Umbilical cord (tissue), 2 donors: ENCODE results near the gene MLEC. TPM values are rescaled to one million over a fixed set of nuclear protein-coding genes. Genes with fewer than 3 reads are reported as not detected.
"Not testable (repeated sequence)": the region's sequence is repeated elsewhere in the genome, so short reads cannot be mapped to it uniquely, and the experiment has no call there.

Experiments
- DNase-seq: peaks from one replicate; pipeline ENCODE4 v3.0.0-alpha.2; 2015; ENCODE audit warnings: low spot score
- total RNA-seq: library from RNA; depleted of rRNA; stranded (reverse); fragments of >200 nt; gene quantifications from one replicate; pipeline ENCODE4 v1.2.3, GENCODE V29; 2014; ENCODE audit warnings: low replicate concordance; ENCODE audit not compliant: insufficient read depth

Gene MLEC
- total RNA-seq, 1 donor from 2014 or later: 64.0 TPM

- DNase-seq: no peak
Measured at GRCh38 chr12:120662879-120663278, 24.1 kb upstream of the MLEC start.

- DNase-seq: no peak
Measured at GRCh38 chr12:120663741-120664140, 23.2 kb upstream of the MLEC start.

DNA sequence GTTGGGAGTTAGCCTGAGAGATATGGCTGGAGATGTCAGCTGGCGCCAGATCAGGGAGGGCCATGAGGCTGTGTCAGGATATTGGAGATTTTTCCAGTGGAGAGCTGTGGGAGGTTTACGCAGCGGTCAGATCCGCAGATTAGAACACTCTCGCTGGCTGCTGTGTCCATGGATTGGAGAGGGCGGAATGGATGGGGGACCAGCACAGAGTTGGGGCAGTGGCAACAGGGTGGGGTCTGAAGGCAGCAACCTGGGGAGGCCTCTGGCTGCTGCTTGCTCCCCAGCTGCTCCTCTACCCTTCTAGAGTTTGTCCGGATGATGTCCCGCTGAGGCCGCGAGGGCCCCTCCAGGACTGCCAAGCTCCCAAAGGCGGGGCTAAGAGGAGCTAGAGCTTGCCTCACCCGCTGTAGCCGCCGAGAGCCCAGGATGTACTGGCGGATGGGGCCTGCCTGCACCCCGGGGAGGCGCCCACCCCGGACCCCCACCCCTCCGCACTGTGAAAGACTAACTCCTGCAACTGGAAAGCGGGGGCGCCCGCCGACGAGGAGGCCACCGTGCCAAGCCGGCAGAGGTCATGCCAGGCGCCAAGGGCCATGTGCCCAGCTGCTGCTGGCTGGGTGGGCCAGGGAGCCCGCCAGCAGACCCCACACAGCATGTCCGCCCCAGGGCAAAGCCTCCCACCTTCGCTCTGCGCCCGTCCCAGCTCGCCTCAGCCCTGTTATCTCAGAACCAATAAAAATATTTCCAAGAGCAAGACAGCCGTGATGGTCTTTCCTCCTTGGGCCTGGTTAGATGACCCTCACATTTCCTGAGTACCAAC lies 20.2 kb upstream of the MLEC start:
- peak; percentile 32 for DNase-seq

DNA sequence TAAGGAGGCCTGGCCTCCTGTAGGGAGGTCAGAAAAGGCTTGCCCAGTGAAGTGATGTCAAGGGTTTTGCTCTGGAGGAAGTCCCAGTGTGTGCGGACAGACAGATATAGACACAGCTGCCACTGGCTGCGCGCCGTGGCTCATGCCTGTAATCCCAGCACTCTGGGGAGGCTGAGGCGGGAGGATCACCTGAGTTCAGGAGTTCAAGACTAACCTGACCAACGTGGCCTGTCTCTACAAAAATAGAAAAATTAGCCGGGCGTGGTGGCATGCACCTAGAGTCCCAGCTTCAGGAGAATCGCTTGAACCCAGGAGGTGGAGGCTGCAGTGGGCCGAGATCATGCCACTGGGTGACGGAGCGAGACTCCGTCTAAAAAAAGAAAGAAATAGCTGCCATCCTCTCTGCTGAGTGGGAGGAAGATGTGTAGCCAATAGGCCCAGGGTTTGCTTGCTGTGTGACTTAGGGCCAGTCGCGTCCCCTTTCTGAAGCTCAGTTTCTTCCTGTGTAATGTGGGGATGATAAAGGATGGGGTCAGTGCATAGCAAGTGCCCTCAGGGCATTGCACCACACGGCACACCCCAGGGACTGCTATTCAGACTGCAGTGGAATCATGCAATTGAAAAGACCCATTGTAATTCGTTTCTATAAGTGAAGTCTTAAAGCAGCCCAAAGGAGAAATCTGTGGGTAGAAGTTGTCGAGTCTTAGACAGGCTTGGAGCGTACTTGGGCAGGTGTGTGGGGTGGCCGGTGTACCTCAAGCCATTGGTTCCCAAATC lies 18.7 kb upstream of the MLEC start:
- DNase-seq: no peak

DNA sequence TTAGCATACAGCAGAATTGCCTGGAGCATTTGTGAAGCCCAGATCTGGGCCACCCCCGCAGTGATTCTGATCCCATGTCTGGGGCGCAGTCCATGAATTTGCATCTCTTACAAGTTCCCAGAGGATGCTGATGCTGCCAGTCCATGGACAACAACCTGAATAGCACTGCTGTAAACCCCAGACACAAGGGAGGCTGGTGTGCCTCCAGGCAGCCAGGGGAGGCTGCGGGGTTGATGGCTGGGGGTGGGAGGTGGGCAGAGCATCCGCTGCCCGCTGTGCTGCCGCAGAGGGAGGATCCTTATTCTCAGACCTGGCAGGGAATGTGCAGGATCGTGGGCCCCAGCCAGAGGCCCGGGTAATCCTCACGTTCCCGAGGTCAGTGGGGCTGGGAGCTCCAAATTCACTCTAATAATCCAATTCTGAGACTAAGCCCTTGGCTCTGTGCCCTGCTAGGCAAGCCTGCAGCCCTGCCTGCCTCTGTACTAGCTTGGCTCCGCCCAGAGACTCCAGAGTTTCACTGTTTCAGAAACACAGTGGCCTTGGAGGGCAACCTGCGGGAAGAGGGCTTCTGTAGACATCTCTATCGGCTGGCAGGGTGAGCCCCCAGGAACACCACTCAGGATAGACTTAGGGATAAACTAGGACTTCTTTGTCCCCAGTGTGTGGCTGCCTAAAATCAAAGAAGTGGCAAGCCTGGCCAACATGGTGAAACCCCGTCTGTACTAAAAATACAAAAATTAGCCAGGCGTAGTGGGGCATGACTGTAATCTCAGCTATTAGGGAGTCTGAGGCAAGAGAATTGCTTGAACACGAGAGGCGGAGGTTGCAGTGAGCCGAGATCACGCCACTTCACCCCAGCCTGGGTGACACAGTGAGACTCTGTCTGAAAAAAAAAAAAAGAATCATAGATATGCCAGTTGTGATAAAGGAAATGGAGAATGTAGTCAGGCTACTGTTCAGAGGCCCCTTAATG lies 17.8 kb upstream of the MLEC start:
- peak; percentile 88 for DNase-seq

GRCh38 chr12:120670237-120670636 lies 16.7 kb upstream of the MLEC start:
- DNase-seq: not testable (repeated sequence)

GRCh38 chr12:120670667-120671066 lies 16.3 kb upstream of the MLEC start:
- DNase-seq: no peak

DNA sequence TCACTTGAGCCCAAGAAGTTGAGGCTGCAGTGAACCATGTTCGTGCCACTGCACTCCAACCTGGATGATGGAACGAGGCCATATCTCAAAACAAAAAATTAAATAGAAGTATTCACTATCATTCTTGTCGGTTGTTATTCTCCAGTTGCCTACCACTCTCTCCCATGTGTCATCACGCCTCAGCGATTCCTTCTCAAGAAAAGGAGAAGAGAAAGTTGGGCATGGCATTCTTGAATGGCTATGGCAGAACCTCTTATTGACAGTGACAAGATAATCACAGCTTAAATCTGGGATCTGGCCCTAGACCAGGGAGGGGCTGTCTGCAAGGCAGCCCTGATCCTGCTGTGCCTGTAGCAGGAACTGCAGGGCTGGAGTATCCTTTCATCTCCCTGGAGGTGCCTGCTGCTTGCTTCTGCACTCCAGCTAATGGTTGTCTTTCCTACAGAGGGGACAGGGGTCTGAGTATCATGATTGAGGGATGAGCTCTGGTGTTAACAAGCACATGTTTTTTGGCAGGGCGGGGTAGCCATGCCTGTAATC lies 12.8 kb upstream of the MLEC start:
- DNase-seq: no peak

DNA sequence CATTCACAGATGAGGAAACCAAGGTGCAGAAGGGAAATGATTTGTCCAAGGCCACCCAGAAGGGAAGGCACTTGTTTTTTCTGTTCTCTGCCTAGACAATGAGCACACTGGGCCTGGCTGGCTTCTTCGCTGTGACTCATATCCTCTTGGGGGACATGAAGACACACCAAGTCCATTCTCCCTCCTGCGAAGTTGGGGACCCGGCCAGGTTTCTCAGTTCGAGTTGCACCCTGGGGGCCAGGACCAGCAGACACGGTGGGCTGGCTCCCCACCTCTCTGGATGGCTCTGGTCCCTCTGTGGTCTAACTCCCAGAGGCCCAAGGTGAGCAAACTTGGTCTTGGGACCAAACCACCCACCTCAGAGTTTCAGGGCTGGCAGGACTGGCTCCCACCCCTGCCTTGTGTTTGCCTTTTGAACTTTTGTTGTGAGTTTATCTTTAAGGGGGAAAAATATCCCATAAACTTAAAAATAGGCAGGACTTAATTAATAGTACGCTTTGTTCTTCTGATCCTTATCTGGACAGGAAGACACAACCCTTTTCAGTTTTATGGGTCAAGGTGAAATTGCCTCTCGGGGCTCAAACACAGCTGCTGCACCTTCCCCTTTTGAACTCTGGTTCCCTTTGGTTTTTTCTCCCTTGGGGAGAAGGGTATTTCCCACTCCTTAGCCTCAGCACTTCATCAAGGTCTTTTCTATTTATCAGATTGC lies 9.0 kb upstream of the MLEC start:
- DNase-seq: no peak

DNA sequence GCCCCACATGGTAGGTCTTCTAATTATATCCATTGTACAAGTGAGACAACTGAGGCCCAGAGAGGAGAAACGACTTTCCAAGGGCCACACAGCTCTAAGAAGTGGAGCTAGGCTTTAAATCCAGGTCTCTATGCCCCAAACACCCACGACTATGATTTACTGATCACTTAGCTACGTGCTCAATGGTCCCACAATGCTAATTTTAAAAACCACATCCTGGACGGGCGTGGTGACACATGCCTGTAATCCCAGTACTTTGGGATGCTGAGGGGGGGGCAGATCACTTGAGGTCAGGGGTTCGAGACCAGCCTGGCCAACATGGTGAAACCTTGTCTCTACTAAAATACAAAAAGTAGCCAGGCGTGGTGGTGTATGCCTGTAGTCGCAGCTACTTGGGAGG lies 8.4 kb upstream of the MLEC start:
- no peak for DNase-seq

DNA sequence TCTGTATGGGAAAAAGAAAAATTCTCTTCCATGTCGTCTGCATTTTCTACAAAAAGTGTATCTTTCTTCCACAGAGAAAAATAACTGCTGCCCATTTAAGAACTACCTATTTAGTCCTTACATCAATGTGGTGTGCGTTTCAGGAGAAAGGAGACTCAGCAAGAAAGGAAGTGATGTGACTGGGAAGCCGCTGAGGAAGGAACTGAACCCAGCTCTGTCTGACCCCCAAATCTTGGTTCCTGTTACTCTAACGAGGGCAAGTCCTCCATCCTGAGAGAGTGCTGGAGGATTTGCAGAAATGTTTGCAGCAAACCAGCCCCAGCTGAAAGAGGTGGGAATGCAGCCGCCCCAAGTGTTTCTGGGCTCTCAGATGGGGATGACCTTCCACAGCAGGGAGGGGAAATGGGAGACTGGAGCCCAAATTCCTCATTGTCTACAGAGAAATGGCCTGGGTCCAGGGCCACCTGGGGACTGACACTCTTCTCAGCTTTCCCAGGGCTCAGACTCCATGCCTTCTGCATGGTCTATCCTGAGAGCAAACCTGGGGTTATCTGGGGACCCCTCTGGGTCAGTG lies 6.7 kb upstream of the MLEC start:
- DNase-seq: no peak

- no peak for DNase-seq
Measured at GRCh38 chr12:120684523-120684932, 2.4 kb upstream of the MLEC start.

GRCh38 chr12:120685522-120685921 lies 1.4 kb upstream of the MLEC start:
- no peak for DNase-seq

DNA sequence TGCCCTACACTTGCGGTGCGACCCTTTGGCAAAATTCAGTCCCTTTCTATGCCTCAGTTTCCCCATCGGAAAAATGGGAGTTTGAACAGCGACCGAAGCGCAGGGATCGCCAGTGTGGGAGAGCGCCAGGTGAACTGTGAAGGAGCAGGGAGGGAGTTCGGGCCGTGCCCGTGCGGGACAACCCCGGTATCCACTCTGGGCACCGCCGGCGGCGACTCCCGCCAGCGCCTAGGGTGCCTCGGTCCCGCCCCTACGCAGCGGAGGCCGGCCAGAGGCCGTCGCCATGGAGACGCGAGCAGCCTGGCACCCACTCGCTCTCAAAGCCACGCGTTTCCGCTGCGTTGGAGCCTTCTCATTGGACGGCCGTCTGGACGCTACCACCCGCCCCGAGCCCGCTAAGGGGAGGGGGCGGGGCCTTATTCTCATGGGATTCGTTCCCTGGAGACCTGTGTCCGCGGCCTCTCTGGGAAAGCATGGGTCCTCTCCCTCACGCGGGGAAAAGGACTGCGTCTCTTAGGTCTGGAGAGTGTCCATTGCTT lies 729 bp upstream of the MLEC start:
- DNase-seq: peak; percentile 99

GRCh38 chr12:120687578-120688289 lies 785 bp downstream of the MLEC start:
- no peak for DNase-seq

- peak; percentile 50 for DNase-seq
Measured at GRCh38 chr12:120688527-120689071, 1.6 kb downstream of the MLEC start.

- DNase-seq: no peak
Measured at GRCh38 chr12:120689397-120690082, 2.6 kb downstream of the MLEC start.

GRCh38 chr12:120690083-120690450 lies 3.1 kb downstream of the MLEC start:
- no peak for DNase-seq

GRCh38 chr12:120690978-120691377 lies 4.0 kb downstream of the MLEC start:
- DNase-seq: no peak
